HUES64 (cell line): ENCODE data around the gene RGS12. TPM values are rescaled to one million over a fixed set of nuclear protein-coding genes. Genes with fewer than 3 reads are reported as not detected.

Source experiments
- H3K27ac ChIP-seq: 2 replicates; pipeline ENCODE4 v1.7.0; 2013; ENCODE audit warnings: low read depth, low read length, inconsistent platforms
- H3K27me3 ChIP-seq: 2 replicates; pipeline ENCODE4 v1.6.1; 2013; ENCODE audit warnings: mild to moderate bottlenecking, low read length; ENCODE audit not compliant: insufficient read depth
- H3K36me3 ChIP-seq: 2 replicates; pipeline ENCODE4 v1.6.1; 2013; ENCODE audit warnings: mild to moderate bottlenecking, low read length; ENCODE audit not compliant: insufficient read depth
- H3K4me1 ChIP-seq: 2 replicates; pipeline ENCODE4 v1.6.1; 2013; ENCODE audit warnings: mild to moderate bottlenecking, low read length, moderate library complexity; ENCODE audit not compliant: insufficient read depth
- H3K4me3 ChIP-seq: 2 replicates; pipeline ENCODE4 v1.5.1; 2013; ENCODE audit warnings: mild to moderate bottlenecking, low read length, moderate library complexity
- H3K9ac ChIP-seq: 2 replicates; pipeline ENCODE4 v1.6.1; 2013; ENCODE audit warnings: mild to moderate bottlenecking, low read depth, low read length
- H3K9me3 ChIP-seq: 2 replicates; pipeline ENCODE4 v1.6.1; 2013; ENCODE audit warnings: low read depth, low read length; ENCODE audit not compliant: insufficient read depth
- WGBS: fragments of 150-250, 120-280 bp; methylation state at CpG from one replicate; pipeline ENCODE4 v1.1.7; 2013; ENCODE audit warnings: missing lambda C conversion rate; 5-methylcytosine and 5-hydroxymethylcytosine counted together
- polyA plus RNA-seq, 2 experiments: library from polyadenylated mRNA; stranded (reverse); fragments of 50-300 nt; gene quantifications; one replicate each; pipeline ENCODE4 v1.2.3, GENCODE V29; 2013

Gene RGS12
- polyA plus RNA-seq (2013, experiment 1 of 2) = 16.6 TPM
- 20.4 TPM for polyA plus RNA-seq (2013, experiment 2 of 2)

GRCh38 chr4:3292571-3293400 is at the start of gene RGS12:
TSS of gene RGS12 (plus strand) at chr4:3293021. CDS start at chr4:3316171, 23,150 bp downstream.
- H3K4me1 ChIP-seq = peaks cover 8% of the 10 kb centered on the region; the same call in 1 of the 2 replicates
- no peak within 1 kb of the TSS; the same call in 1 of the 2 replicates for H3K27ac ChIP-seq
- under 1% methylated on average over 112 of the region's 121 CpGs for WGBS
- no peaks in the 10 kb centered on the region for H3K9me3 ChIP-seq
- no peaks in the 10 kb centered on the region for H3K36me3 ChIP-seq
- peak within 1 kb of the TSS; percentile 92 for H3K9ac ChIP-seq
- peaks cover 18% of the 10 kb centered on the region for H3K27me3 ChIP-seq
- peak within 1 kb of the TSS; percentile 72 for H3K4me3 ChIP-seq

GRCh38 chr4:3243136-3243780 is 49.6 kb upstream of the RGS12 start:
- H3K27me3 ChIP-seq = no peaks in the 10 kb centered on the region; the same call in 1 of the 2 replicates
- WGBS = 92% methylated on average over 23 of the region's 23 CpGs
- H3K9me3 ChIP-seq = no peaks in the 10 kb centered on the region
- no peak overlapping the region for H3K4me3 ChIP-seq
- no peak overlapping the region for H3K9ac ChIP-seq
- H3K27ac ChIP-seq = no peak overlapping the region
- H3K36me3 ChIP-seq = peaks cover 35% of the 10 kb centered on the region
- peaks cover 2% of the 10 kb centered on the region; the same call in 1 of the 2 replicates for H3K4me1 ChIP-seq

DNA sequence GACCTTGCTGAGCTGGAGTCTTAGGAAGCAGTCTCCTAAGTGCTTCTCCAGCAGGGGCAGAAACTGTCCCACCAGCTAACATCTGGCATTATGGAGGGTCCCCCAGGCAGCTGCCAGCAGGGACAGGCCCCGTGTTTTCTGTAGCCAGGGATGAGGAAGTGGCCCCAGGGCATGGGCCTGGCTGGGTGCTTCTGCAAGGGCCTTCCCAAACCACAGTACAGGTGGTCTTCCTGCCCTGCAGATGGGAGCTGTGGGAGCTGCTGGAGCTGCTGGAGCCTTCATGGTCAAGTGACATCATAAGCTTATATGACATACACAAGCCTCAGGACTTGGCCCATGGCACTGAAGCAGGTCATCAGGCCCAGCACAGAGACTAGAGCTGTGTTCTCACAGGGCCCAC is 48.8 kb upstream of the RGS12 start:
- Histone ChIP-seq H3K27me3 (no peaks in the 10 kb centered on the region), H3K9me3 (no peaks in the 10 kb centered on the region), H3K4me1 (no peaks in the 10 kb centered on the region), H3K4me3 (no peak overlapping the region), H3K9ac (no peak overlapping the region), H3K36me3 (peaks cover 28% of the 10 kb centered on the region), H3K27ac (no peak overlapping the region)
- WGBS = 91% methylated on average over 1 of the region's 1 CpG

DNA sequence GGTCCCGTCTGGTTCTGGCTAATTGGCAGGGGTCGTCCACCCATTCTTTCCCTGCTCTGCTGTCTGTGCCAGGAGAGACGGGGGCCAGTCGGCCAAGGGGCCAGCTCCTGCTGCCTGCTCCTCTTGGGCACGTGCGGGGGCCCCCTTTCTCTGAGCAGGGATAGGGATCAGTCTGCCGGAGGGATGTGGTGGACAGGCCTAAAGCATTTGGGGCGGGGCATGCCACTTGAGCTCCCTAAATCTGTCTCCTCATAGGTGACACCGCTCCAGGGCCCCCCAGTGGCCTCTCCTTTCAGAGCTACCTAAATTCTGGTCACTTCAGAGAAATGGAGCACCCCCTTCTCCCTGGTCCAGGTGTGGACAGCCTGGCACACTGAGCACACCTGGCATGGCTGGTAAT is 48.1 kb upstream of the RGS12 start:
- Histone ChIP-seq H3K36me3 (peaks cover 21% of the 10 kb centered on the region), H3K9ac (no peak overlapping the region), H3K27me3 (no peaks in the 10 kb centered on the region), H3K9me3 (no peaks in the 10 kb centered on the region), H3K27ac (no peak overlapping the region), H3K4me3 (no peak overlapping the region), H3K4me1 (no peaks in the 10 kb centered on the region)
- 91% methylated on average over 9 of the region's 9 CpGs for WGBS

- H3K9me3 ChIP-seq = no peaks in the 10 kb centered on the region
- no peak overlapping the region for H3K9ac ChIP-seq
- H3K36me3 ChIP-seq = peaks cover 12% of the 10 kb centered on the region
- no peak overlapping the region for H3K4me3 ChIP-seq
- 95% methylated on average over 6 of the region's 6 CpGs for WGBS
- no peaks in the 10 kb centered on the region; the same call in 1 of the 2 replicates for H3K4me1 ChIP-seq
- no peaks in the 10 kb centered on the region for H3K27me3 ChIP-seq
- no peak overlapping the region for H3K27ac ChIP-seq
These were observed 47.1 kb upstream of the RGS12 start for GRCh38 chr4:3245676-3246075.

GRCh38 chr4:3246458-3247398 is 46.1 kb upstream of the RGS12 start:
- H3K4me1 ChIP-seq = no peaks in the 10 kb centered on the region; the same call in 1 of the 2 replicates
- no peak overlapping the region for H3K4me3 ChIP-seq
- peaks cover 1% of the 10 kb centered on the region; the same call in 1 of the 2 replicates for H3K36me3 ChIP-seq
- H3K27ac ChIP-seq = no peak overlapping the region
- 91% methylated on average over 16 of the region's 16 CpGs for WGBS
- H3K9ac ChIP-seq = no peak overlapping the region
- H3K9me3 ChIP-seq = no peaks in the 10 kb centered on the region
- no peaks in the 10 kb centered on the region for H3K27me3 ChIP-seq

DNA sequence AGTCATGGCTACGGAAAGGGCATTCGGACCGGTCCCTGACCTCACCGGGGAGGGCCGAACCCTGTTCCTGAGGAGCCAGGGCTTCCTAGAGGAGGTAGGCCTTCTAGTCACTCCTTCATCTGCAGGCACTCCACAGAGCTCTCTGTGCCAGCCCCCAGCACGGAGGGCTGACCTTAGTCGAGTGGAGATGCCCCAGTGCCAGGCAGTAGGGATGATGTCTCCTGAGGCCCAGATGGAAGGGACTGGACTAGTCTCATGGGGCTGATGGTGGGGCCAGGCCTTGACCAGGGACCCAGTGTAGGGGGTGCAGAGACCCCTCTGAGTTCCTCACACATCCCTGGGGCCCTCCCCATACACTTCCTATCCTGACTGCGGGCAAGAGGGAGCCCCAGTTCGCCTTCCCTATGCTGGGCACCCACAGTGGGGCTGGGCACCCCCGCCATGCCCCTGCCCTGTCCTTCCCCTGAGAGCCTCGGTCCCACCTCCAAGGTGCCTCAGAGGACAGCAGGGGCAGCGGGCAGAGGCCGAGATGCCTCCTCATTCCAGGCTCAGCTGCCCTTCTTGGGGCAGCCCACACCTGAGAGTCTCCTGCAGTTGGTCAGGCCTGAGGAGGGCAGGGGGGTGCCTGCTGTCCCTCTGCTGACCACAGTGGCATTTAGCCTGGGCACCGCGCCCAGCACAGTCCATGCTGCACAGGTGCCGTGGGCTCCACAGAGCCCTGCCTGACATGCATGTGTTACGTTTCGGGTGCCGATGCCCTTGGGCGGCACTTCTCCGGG is 45.2 kb upstream of the RGS12 start:
- no peak overlapping the region for H3K9ac ChIP-seq
- H3K4me3 ChIP-seq = no peak overlapping the region
- no peaks in the 10 kb centered on the region for H3K9me3 ChIP-seq
- no peak overlapping the region for H3K27ac ChIP-seq
- H3K27me3 ChIP-seq = no peaks in the 10 kb centered on the region
- H3K4me1 ChIP-seq = no peaks in the 10 kb centered on the region; the same call in 1 of the 2 replicates
- WGBS = 92% methylated on average over 21 of the region's 21 CpGs
- no peaks in the 10 kb centered on the region for H3K36me3 ChIP-seq

DNA sequence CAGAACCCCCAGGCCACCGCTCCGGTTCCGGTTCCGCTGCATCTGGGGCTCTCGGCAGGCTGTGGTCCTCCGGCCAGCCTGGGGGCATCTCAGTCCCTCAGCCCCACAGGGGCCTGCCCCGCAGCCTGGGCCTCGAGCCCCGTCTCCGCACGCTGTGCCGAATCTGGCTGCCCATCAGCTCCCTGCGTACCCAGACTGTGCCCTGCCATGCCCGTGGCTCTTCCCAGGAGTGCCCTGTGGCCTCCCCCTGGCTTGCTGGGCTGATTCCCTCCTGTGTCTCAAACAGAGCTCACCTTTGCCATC is 44.7 kb upstream of the RGS12 start:
- Histone ChIP-seq H3K27me3 (no peaks in the 10 kb centered on the region), H3K9ac (no peak overlapping the region), H3K4me1 (no peaks in the 10 kb centered on the region; the same call in 1 of the 2 replicates), H3K9me3 (no peaks in the 10 kb centered on the region), H3K36me3 (no peaks in the 10 kb centered on the region), H3K27ac (no peak overlapping the region), H3K4me3 (no peak overlapping the region)
- 96% methylated on average over 14 of the region's 14 CpGs for WGBS

GRCh38 chr4:3248811-3249661 is 43.8 kb upstream of the RGS12 start, which contains the start of gene MSANTD1:
TSS of gene MSANTD1 (plus strand) at chr4:3249159. CDS start at chr4:3249223, 64 bp downstream.
- Histone ChIP-seq H3K4me3 (no peak within 1 kb of the TSS), H3K36me3 (no peaks in the 10 kb centered on the region), H3K27me3 (no peaks in the 10 kb centered on the region), H3K9me3 (no peaks in the 10 kb centered on the region), H3K4me1 (no peaks in the 10 kb centered on the region; the same call in 1 of the 2 replicates), H3K9ac (no peak within 1 kb of the TSS), H3K27ac (no peak within 1 kb of the TSS)
- 93% methylated on average over 72 of the region's 72 CpGs for WGBS
